GM06990 (cell line): ENCODE data around the gene RHBDF2.

Experiments
- DNase-seq: peaks from one replicate; pipeline ENCODE4 v3.0.0-alpha.2; 2011; ENCODE audit not compliant: insufficient read length; ENCODE audit errors: extremely low read depth
- H3K27me3 ChIP-seq: replicated peaks from 2 replicates; pipeline ENCODE4 v1.6.0; 2011; ENCODE audit warnings: low read length; ENCODE audit not compliant: control insufficient read depth, insufficient read depth
- H3K36me3 ChIP-seq: 2 replicates; pipeline ENCODE4 v1.5.1; 2011; ENCODE audit warnings: low read length; ENCODE audit not compliant: control insufficient read depth, insufficient read depth
- H3K4me3 ChIP-seq: replicated peaks from 2 replicates; pipeline ENCODE4 v1.5.1; 2011; ENCODE audit warnings: low read depth, mild to moderate bottlenecking, control low read depth, low read length
- TF ChIP-seq, protein P1 (sequence below): IDR thresholded peaks from 2 replicates; pipeline ENCODE4 v1.5.1; 2011; ENCODE audit warnings: low read length, control low read depth, mild to moderate bottlenecking, inconsistent platforms; ENCODE audit not compliant: insufficient read depth, poor library complexity, severe bottlenecking

Gene RHBDF2

DNA sequence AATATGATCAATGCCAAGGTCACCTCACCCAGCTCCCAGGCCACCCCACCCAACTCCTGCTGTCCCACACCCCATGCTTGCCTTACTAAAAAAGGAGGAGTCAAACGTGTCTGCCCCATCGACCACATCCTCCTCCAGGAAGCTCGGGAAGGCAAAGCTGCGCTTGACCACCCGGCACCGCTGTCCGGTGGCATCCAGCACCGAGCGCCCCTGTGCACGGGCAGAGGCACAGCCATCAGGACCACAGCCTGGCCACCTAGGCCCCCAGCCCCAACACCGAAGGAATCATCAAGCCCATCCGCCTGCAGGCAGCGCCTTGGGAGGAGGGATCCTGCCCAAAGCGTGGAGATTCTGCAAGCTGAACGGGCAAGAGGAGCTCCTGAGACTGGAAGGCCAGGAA lies 23.6 kb downstream of the RHBDF2 start:
- TF ChIP-seq, protein P1, sequence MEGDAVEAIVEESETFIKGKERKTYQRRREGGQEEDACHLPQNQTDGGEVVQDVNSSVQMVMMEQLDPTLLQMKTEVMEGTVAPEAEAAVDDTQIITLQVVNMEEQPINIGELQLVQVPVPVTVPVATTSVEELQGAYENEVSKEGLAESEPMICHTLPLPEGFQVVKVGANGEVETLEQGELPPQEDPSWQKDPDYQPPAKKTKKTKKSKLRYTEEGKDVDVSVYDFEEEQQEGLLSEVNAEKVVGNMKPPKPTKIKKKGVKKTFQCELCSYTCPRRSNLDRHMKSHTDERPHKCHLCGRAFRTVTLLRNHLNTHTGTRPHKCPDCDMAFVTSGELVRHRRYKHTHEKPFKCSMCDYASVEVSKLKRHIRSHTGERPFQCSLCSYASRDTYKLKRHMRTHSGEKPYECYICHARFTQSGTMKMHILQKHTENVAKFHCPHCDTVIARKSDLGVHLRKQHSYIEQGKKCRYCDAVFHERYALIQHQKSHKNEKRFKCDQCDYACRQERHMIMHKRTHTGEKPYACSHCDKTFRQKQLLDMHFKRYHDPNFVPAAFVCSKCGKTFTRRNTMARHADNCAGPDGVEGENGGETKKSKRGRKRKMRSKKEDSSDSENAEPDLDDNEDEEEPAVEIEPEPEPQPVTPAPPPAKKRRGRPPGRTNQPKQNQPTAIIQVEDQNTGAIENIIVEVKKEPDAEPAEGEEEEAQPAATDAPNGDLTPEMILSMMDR, result no peak
- Histone ChIP-seq H3K36me3 (peaks cover 47% of the 10 kb centered on the region), H3K27me3 (no peaks in the 10 kb centered on the region), H3K4me3 (no peak overlapping the region)
- peak; percentile 12 for DNase-seq

DNA sequence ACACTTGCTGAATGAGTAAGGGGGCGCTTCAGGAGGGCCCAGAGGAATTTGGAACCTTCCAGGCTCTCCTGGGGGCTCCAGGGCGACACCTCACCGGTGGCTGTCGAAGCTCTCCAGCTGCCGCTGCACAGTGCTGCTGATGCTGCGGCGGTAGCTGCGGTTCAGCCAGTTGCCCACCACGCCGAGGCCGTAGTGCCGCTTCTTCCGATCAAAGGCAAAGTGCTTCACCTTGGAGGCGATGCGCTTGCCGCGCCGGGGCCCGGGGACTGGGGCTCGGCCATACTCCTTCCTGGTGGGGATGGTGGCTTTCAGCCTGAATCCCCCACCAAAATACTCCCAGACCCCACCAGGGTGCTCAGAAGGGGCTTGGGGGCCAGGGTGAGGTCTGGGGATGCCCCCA lies 24.5 kb downstream of the RHBDF2 start:
- Histone ChIP-seq H3K36me3 (peaks cover 50% of the 10 kb centered on the region), H3K4me3 (no peak overlapping the region), H3K27me3 (no peaks in the 10 kb centered on the region)
- TF ChIP-seq, protein P1, result no peak
- DNase-seq, result peak; percentile 6

DNA sequence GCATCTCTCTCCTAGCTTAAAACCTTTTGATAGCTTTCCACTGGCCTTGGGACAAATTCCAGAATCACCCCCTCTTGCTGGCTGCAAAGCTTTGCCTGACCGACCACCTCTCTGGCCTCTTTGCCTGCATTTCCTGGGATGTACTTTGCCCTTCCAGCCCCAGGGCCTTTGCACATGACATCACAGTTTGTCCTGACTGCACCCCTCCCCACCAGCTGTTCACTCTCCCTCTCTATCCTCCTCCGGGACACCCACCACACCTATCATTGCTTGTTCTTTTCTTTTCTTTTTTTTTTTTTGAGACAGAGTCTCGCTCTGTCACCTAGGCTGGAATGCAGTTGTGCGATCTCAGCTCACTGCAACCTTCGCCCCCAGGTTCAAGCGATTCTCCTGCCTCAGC lies 25.9 kb downstream of the RHBDF2 start:
- TF ChIP-seq, protein P1, result no peak
- peaks cover 58% of the 10 kb centered on the region for H3K36me3 ChIP-seq
- no peak overlapping the region for H3K4me3 ChIP-seq
- no peaks in the 10 kb centered on the region for H3K27me3 ChIP-seq
- DNase-seq, result no peak

DNA sequence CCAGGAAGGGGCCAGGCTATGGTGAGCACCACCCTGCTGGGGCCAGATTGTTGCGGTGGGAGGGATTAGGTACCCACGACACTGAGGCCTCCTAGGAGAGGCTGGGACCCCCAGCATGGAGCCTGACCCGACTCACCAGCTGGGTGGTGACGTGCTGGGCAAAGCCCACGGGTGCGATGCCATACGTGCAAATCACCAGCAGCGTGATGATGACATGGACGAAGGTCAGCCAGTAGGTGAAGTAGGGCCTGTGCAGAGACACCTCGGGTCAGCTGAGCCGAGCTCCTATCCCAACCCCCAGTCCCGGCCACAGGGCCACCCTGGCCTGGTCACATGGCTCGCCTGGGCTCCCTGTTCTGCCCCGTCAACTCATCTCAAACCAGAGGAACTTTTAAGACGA lies 26.3 kb downstream of the RHBDF2 start:
- no peak for DNase-seq
- Histone ChIP-seq H3K36me3 (peaks cover 59% of the 10 kb centered on the region), H3K27me3 (no peaks in the 10 kb centered on the region), H3K4me3 (no peak overlapping the region)
- TF ChIP-seq, protein P1, result no peak

DNA sequence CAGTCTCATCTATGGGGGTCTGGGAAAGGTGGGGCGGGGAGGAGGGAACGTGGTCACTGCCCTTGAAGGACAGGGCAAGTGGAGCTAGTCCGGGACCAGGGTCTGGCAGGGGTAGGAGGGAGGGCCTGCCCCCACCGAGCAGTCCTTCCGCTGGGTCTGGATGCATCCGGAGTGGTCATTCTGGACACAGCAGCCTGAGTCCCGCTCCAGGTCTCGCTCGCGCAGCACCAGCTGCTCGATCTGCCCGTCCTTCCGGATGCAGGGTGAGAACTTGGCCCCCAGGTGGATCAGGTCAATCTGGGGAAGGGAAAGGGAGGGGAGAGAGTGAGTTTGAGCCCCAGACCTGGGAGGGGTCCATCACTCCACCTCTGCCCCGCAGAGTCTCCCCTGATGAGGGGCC lies 27.0 kb downstream of the RHBDF2 start:
- TF ChIP-seq, protein P1, result no peak
- no peaks in the 10 kb centered on the region for H3K27me3 ChIP-seq

DNA sequence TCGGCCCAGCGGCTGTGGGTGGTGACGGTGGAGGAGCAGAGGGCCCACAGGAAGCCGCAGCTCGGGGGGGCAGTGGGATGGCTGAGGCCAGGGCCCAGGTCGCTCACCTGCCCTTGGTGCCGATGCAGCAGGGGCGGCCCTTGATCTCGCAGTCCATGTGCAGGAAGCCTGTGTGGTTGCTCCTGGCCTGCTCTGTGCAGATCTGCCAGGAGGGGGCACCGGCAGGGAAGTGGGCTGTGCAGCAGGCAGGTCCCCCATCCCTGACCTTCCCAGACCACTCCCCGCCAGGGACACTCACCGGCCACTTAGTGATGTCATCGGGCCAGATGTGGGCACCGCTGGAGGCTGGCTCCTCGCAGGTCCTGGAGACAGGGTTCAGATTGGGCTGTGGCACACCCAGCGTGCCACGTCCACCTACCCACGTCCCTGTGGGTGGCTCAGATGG lies 27.7 kb downstream of the RHBDF2 start:
- peaks cover 50% of the 10 kb centered on the region for H3K36me3 ChIP-seq
- DNase-seq, result no peak
- no peaks in the 10 kb centered on the region for H3K27me3 ChIP-seq
- TF ChIP-seq, protein P1, result peak; percentile 56
- no peak overlapping the region for H3K4me3 ChIP-seq

More for the DNA sequence above, 27.0 kb downstream of the RHBDF2 start:
- DNase-seq, result no peak
- Histone ChIP-seq H3K4me3 (no peak overlapping the region), H3K36me3 (peaks cover 55% of the 10 kb centered on the region)
